GM23248 (cell line): ENCODE data around the gene ACKR3. TPM values are rescaled to one million over a fixed set of nuclear protein-coding genes. Genes with fewer than 3 reads are reported as not detected.

Experiments
- DNase-seq: peaks from one replicate; pipeline ENCODE4 v3.0.0-alpha.2; 2015
- H2AFZ ChIP-seq: fragments of 200-600 bp; sonication (generic); 2 replicates; pipeline ENCODE4 v1.6.1; 2016; ENCODE audit warnings: antibody characterized with exemption
- H3F3A ChIP-seq: fragments of 200-600 bp; sonication (generic); 2 replicates; pipeline ENCODE4 v1.6.1; 2016; ENCODE audit warnings: mild to moderate bottlenecking, antibody characterized with exemption, mixed run types; ENCODE audit not compliant: insufficient read depth
- H3K27ac ChIP-seq: fragments of 200-600 bp; sonication (generic); 2 replicates; pipeline ENCODE4 v1.5.1; 2016; ENCODE audit warnings: mild to moderate bottlenecking
- H3K27me3 ChIP-seq: fragments of 200-600 bp; sonication (generic); replicated peaks from 2 replicates; pipeline ENCODE4 v1.6.1; 2016; ENCODE audit warnings: mild to moderate bottlenecking; ENCODE audit not compliant: insufficient read depth
- H3K36me3 ChIP-seq: fragments of 200-600 bp; sonication (generic); 2 replicates; pipeline ENCODE4 v1.6.1; 2016; ENCODE audit warnings: low read depth, mild to moderate bottlenecking
- H3K4me1 ChIP-seq: fragments of 200-600 bp; sonication (generic); 2 replicates; pipeline ENCODE4 v1.6.1; 2016; ENCODE audit warnings: mild to moderate bottlenecking; ENCODE audit not compliant: insufficient read depth
- H3K4me2 ChIP-seq: fragments of 200-600 bp; sonication (generic); one replicate; pipeline ENCODE4 v1.6.1; 2016; ENCODE audit warnings: mild to moderate bottlenecking; ENCODE audit not compliant: unreplicated experiment
- H3K4me3 ChIP-seq: fragments of 200-600 bp; sonication (generic); 2 replicates; pipeline ENCODE4 v1.5.1; 2016; ENCODE audit warnings: mild to moderate bottlenecking
- H3K79me2 ChIP-seq: fragments of 200-600 bp; sonication (generic); 2 replicates; pipeline ENCODE4 v1.6.1; 2016; ENCODE audit warnings: mild to moderate bottlenecking; ENCODE audit not compliant: insufficient read depth
- H3K9ac ChIP-seq: fragments of 200-600 bp; sonication (generic); 2 replicates; pipeline ENCODE4 v1.6.1; 2016; ENCODE audit warnings: mild to moderate bottlenecking
- H3K9me2 ChIP-seq: fragments of 200-600 bp; sonication (generic); 2 replicates; pipeline ENCODE4 v1.6.1; 2016; ENCODE audit warnings: mixed run types, mild to moderate bottlenecking, moderate library complexity; ENCODE audit not compliant: insufficient read depth
- H3K9me3 ChIP-seq: fragments of 200-600 bp; sonication (generic); one replicate; pipeline ENCODE4 v1.6.1; 2017; ENCODE audit warnings: low read depth
- H4K20me1 ChIP-seq: fragments of 200-600 bp; sonication (generic); 2 replicates; pipeline ENCODE4 v1.6.0; 2016; ENCODE audit not compliant: insufficient read depth
- EZH2 ChIP-seq: fragments of 200-600 bp; sonication (generic); IDR thresholded peaks from 2 replicates; pipeline ENCODE4 v1.6.1; 2018; ENCODE audit warnings: antibody characterized with exemption, mild to moderate bottlenecking; ENCODE audit not compliant: insufficient read depth, poor library complexity, severe bottlenecking
- EZH2phosphoT487 ChIP-seq: fragments of 200-600 bp; sonication (generic); IDR thresholded peaks from 2 replicates; pipeline ENCODE4 v1.6.1; 2018; ENCODE audit warnings: antibody characterized with exemption, moderate library complexity, mild to moderate bottlenecking, low read depth; ENCODE audit not compliant: insufficient read depth
- WGBS, 2 experiments: methylation state at CpG; one replicate each; pipeline ENCODE4 v1.1.6; 2015 to 2017; ENCODE audit warnings: low lambda C conversion rate in 2 of 2, low coverage in 1 of 2; ENCODE audit errors: missing lambda C conversion rate in 2 of 2; 5-methylcytosine and 5-hydroxymethylcytosine counted together
- in situ Hi-C: fragments of 300-500 bp; cut with MboI; formaldehyde crosslinking; loops from 2 replicates; pipeline ENCODE4 v1.15.0; 2020
- polyA plus RNA-seq: library from polyadenylated mRNA; unstranded; fragments of >200 nt; fragmentation: Nextera tagmentation; extraction: Ambion mirVana; gene quantifications from 2 replicates; pipeline ENCODE4 v1.2.1, GENCODE V29; 2016
- total RNA-seq: library from RNA; depleted of rRNA; stranded (reverse); fragments of >200 nt; shearing (Covaris generic); gene quantifications from 2 replicates; pipeline ENCODE4 v1.2.3, GENCODE V29; 2014

The ACKR3 gene
- total and polyA plus RNA-seq, 2 experiments from 2014 or later = 6.1 to 8.5 TPM

GRCh38 chr2:236549165-236549564, 20.5 kb upstream of the ACKR3 start:
- H3K36me3 ChIP-seq = no peaks in the 10 kb centered on the region
- 49 to 51% methylated on average over 4 of the region's 4 CpGs for WGBS, 2 experiments
- no peaks in the 10 kb centered on the region for H4K20me1 ChIP-seq
- H3K27me3 ChIP-seq = no peaks in the 10 kb centered on the region
- H3F3A ChIP-seq = no peaks in the 10 kb centered on the region
- H3K4me2 ChIP-seq = no peak overlapping the region
- H3K79me2 ChIP-seq = no peaks in the 10 kb centered on the region
- no peaks in the 10 kb centered on the region for H3K4me1 ChIP-seq
- no peaks in the 10 kb centered on the region for H3K9me3 ChIP-seq
- no peak overlapping the region for H3K4me3 ChIP-seq
- H2AFZ ChIP-seq = no peak overlapping the region
- TF ChIP-seq EZH2phosphoT487 (no peak), EZH2 (no peak)
- H3K9ac ChIP-seq = no peak overlapping the region
- H3K27ac ChIP-seq = no peak overlapping the region
- DNase-seq = no peak
- no peaks in the 10 kb centered on the region for H3K9me2 ChIP-seq
- in situ Hi-C loops = no loop called here

GRCh38 chr2:236550290-236550689, 19.3 kb upstream of the ACKR3 start:
- in situ Hi-C loops = no loop called here
- no peaks in the 10 kb centered on the region for H3K9me2 ChIP-seq
- H3K79me2 ChIP-seq = no peaks in the 10 kb centered on the region
- H3K9me3 ChIP-seq = no peaks in the 10 kb centered on the region
- no peak overlapping the region for H3K4me3 ChIP-seq
- H3K27me3 ChIP-seq = 0 out of 2 replicates have a peak, but pooled peaks cover 3% of the 10 kb centered on the region
- no peaks in the 10 kb centered on the region for H3K36me3 ChIP-seq
- H3K27ac ChIP-seq = no peak overlapping the region
- H3K4me1 ChIP-seq = no peaks in the 10 kb centered on the region
- H3K9ac ChIP-seq = no peak overlapping the region
- 86 to 92% methylated on average over 7 to 8 of the region's 8 CpGs for WGBS, 2 experiments
- H3K4me2 ChIP-seq = no peak overlapping the region
- no peaks in the 10 kb centered on the region for H4K20me1 ChIP-seq
- TF ChIP-seq EZH2phosphoT487 (no peak), EZH2 (no peak)
- DNase-seq = no peak
- H3F3A ChIP-seq = no peaks in the 10 kb centered on the region
- H2AFZ ChIP-seq = no peak overlapping the region

GRCh38 chr2:236550701-236551465, 18.7 kb upstream of the ACKR3 start:
- WGBS, 2 experiments = 63 to 68% methylated on average over 13 of the region's 13 CpGs
- no peak for TF ChIP-seq EZH2
- no peak for TF ChIP-seq EZH2phosphoT487
- no peaks in the 10 kb centered on the region for H3F3A ChIP-seq
- H3K27me3 ChIP-seq = 0 out of 2 replicates have a peak, but pooled peaks cover 4% of the 10 kb centered on the region
- no peak overlapping the region for H3K4me3 ChIP-seq
- H2AFZ ChIP-seq = no peak overlapping the region
- in situ Hi-C loops = no loop called here
- no peaks in the 10 kb centered on the region for H3K36me3 ChIP-seq
- no peaks in the 10 kb centered on the region for H3K4me1 ChIP-seq
- no peaks in the 10 kb centered on the region for H3K9me2 ChIP-seq
- no peaks in the 10 kb centered on the region for H4K20me1 ChIP-seq
- no peak overlapping the region for H3K27ac ChIP-seq
- no peaks in the 10 kb centered on the region for H3K79me2 ChIP-seq
- no peaks in the 10 kb centered on the region for H3K9me3 ChIP-seq
- no peak overlapping the region for H3K4me2 ChIP-seq
- no peak for DNase-seq
- no peak overlapping the region for H3K9ac ChIP-seq

- Histone ChIP-seq H3F3A (no peaks in the 10 kb centered on the region), H3K9me3 (no peaks in the 10 kb centered on the region), H3K36me3 (no peaks in the 10 kb centered on the region), H3K27ac (no peak overlapping the region), H3K79me2 (no peaks in the 10 kb centered on the region), H3K27me3 (0 out of 2 replicates have a peak, but pooled peaks cover 4% of the 10 kb centered on the region), H3K4me1 (no peaks in the 10 kb centered on the region), H4K20me1 (no peaks in the 10 kb centered on the region), H3K9ac (no peak overlapping the region), H2AFZ (no peak overlapping the region), H3K4me2 (no peak overlapping the region), H3K9me2 (no peaks in the 10 kb centered on the region), H3K4me3 (no peak overlapping the region)
- DNase-seq = no peak
- no peak for TF ChIP-seq EZH2phosphoT487
- no peak for TF ChIP-seq EZH2
- 62 to 65% methylated on average over 8 of the region's 8 CpGs for WGBS, 2 experiments
- in situ Hi-C loops = no loop called here
Measured at GRCh38 chr2:236551471-236552211, 18.0 kb upstream of the ACKR3 start.
